OCI-LY3 (cell line): ENCODE results near the gene EXOC4.
A peak's percentile ranks its signal among the peaks of the same experiment; 100 is the strongest.
"Not testable (repeated sequence)": the region's sequence is repeated elsewhere in the genome, so short reads cannot be mapped to it uniquely, and the experiment has no call there.

ENCODE experiments used
- H2AFZ ChIP-seq: fragments of 200-600, 300-600 bp; shearing (Covaris generic); 2 replicates; pipeline ENCODE4 v1.6.0; 2014; ENCODE audit warnings: antibody characterized with exemption, low read depth, low read length
- H3K27ac ChIP-seq: fragments of 200-600, 300-600 bp; sonication (generic); 2 replicates; pipeline ENCODE4 v1.5.1; 2014; ENCODE audit warnings: mild to moderate bottlenecking, low read length, moderate library complexity, mixed read lengths
- H3K27me3 ChIP-seq: fragments of 200-600, 300-600 bp; sonication (generic); 2 replicates; pipeline ENCODE4 v1.6.1; 2014; ENCODE audit warnings: low read depth, low read length, mixed read lengths
- H3K36me3 ChIP-seq: fragments of 200-600, 300-600 bp; sonication (generic); replicated peaks from 2 replicates; pipeline ENCODE3; 2014; ENCODE audit warnings: low read depth, low read length, mixed read lengths
- H3K4me1 ChIP-seq: fragments of 300-600, 200-600 bp; sonication (generic); 2 replicates; pipeline ENCODE4 v1.6.1; 2014; ENCODE audit warnings: low read length, mixed read lengths
- H3K4me2 ChIP-seq: fragments of 200-600, 300-600 bp; sonication (generic); 2 replicates; pipeline ENCODE4 v1.6.1; 2014; ENCODE audit warnings: low read length, mixed read lengths
- H3K4me3 ChIP-seq: fragments of 300-600, 200-600 bp; sonication (generic); 2 replicates; pipeline ENCODE4 v1.5.1; 2014; ENCODE audit warnings: antibody characterized with exemption, mild to moderate bottlenecking, low read length, moderate library complexity
- H3K79me2 ChIP-seq: fragments of 300-600, 200-600 bp; shearing (Covaris generic); 2 replicates; pipeline ENCODE4 v1.6.1; 2014; ENCODE audit warnings: mild to moderate bottlenecking, low read length, mixed read lengths
- H3K9ac ChIP-seq: fragments of 300-600, 200-600 bp; shearing (Covaris generic); 2 replicates; pipeline ENCODE4 v1.6.0; 2014; ENCODE audit warnings: mild to moderate bottlenecking, low read length, moderate library complexity
- H3K9me3 ChIP-seq: fragments of 200-600, 300-600 bp; shearing (Covaris generic); 2 replicates; pipeline ENCODE4 v1.6.1; 2014; ENCODE audit warnings: low read length, mixed read lengths; ENCODE audit not compliant: insufficient read depth
- H4K20me1 ChIP-seq: fragments of 200-600, 300-600 bp; sonication (generic); 2 replicates; pipeline ENCODE4 v1.6.1; 2016; ENCODE audit warnings: low read length, mixed read lengths; ENCODE audit not compliant: insufficient read depth
- EZH2phosphoT487 ChIP-seq: fragments of 200-600 bp; shearing (Covaris generic); IDR thresholded peaks from 2 replicates; pipeline ENCODE4 v1.6.1; 2018; ENCODE audit warnings: antibody characterized with exemption, mixed run types, low read depth
- TF ChIP-seq, protein P1 (sequence below): fragments of 200-600, 300-600 bp; sonication (generic); IDR thresholded peaks from 2 replicates; pipeline ENCODE4 v1.5.1; 2014; ENCODE audit warnings: antibody characterized with exemption, low read length, low read depth

Gene EXOC4

DNA sequence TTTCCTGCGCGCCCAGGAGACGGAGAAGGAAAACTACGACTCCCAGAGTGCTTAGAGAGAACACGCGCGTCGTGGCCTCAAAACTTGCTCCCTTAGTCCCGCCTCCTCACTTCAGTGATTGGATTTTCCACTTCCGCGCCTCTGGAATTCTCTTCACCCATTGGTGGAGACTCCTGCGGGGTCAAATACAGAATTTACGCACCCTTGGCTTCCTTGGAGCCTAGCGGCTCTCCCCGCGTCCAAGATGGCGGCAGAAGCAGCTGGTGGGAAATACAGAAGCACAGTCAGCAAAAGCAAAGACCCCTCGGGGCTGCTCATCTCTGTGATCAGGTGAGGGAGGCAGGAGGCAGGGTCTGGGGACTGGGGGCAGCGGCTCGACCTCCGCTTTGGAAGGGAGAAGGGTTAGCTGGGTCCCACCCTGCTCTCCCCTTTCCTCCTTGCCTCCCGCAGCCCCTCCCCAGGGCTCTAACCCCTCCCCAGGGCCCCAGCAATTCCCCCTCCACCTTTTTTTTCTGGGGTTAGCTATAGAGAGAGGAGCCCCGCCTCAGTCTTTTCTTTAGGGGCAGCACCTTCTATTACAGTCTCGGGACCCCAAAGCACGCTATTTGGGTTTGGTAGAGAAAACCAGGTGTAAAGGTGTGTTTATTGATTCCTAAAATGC lies at the start of gene EXOC4:
Gene EXOC4, plus strand, starts transcription at position 221 of the 661 bp plus-strand sequence.
- TF ChIP-seq EZH2phosphoT487: no peak
- TF ChIP-seq, protein P1, sequence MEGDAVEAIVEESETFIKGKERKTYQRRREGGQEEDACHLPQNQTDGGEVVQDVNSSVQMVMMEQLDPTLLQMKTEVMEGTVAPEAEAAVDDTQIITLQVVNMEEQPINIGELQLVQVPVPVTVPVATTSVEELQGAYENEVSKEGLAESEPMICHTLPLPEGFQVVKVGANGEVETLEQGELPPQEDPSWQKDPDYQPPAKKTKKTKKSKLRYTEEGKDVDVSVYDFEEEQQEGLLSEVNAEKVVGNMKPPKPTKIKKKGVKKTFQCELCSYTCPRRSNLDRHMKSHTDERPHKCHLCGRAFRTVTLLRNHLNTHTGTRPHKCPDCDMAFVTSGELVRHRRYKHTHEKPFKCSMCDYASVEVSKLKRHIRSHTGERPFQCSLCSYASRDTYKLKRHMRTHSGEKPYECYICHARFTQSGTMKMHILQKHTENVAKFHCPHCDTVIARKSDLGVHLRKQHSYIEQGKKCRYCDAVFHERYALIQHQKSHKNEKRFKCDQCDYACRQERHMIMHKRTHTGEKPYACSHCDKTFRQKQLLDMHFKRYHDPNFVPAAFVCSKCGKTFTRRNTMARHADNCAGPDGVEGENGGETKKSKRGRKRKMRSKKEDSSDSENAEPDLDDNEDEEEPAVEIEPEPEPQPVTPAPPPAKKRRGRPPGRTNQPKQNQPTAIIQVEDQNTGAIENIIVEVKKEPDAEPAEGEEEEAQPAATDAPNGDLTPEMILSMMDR: no peak
- Histone ChIP-seq H3K9ac (peak within 1 kb of the TSS; percentile 98), H3K79me2 (peaks cover 33% of the 10 kb centered on the region), H2AFZ (peak within 1 kb of the TSS; percentile 95), H3K27me3 (no peaks in the 10 kb centered on the region), H3K4me2 (peak within 1 kb of the TSS; percentile 85), H3K27ac (peak within 1 kb of the TSS; percentile 30), H3K4me1 (peaks cover 13% of the 10 kb centered on the region), H4K20me1 (peaks cover 4% of the 10 kb centered on the region; the same call in 1 of the 2 replicates), H3K4me3 (peak within 1 kb of the TSS; percentile 99), H3K9me3 (no peaks in the 10 kb centered on the region; the same call in 1 of the 2 replicates), H3K36me3 (no peaks in the 10 kb centered on the region)

DNA sequence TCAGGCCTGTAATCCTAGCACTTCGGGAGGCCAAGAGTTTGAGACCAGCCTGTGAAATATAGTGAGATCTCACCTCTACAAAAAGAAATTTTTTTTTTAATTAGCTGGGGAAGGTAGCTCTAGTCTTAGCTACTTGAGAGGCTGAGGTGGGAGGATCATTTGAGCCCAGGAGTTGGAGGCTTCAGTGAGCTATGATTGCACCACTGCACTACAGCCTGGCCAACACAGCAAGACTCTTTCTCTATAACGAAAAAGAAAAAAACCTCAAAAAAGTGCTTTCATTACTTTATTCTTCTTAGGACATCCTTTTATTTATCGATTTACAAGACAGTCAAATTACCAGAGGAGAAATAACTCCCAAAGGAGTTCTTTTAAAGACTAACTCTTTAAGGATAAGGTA lies 49.4 kb upstream of the EXOC4 start:
- Histone ChIP-seq H3K4me3 (no peak overlapping the region), H4K20me1 (no peaks in the 10 kb centered on the region), H3K4me2 (no peak overlapping the region), H3K4me1 (no peaks in the 10 kb centered on the region), H3K9me3 (no peaks in the 10 kb centered on the region), H3K79me2 (no peaks in the 10 kb centered on the region), H2AFZ (no peak overlapping the region), H3K9ac (no peak overlapping the region), H3K27me3 (peaks cover 5% of the 10 kb centered on the region; the same call in 1 of the 2 replicates), H3K27ac (no peak overlapping the region), H3K36me3 (no peaks in the 10 kb centered on the region)
- TF ChIP-seq, protein P1: no peak
- TF ChIP-seq EZH2phosphoT487: no peak

- no peak overlapping the region for H3K9ac ChIP-seq
- no peaks in the 10 kb centered on the region for H3K9me3 ChIP-seq
- H3K27me3 ChIP-seq: peaks cover 7% of the 10 kb centered on the region; the same call in 1 of the 2 replicates
- H3K4me2 ChIP-seq: no peak overlapping the region
- no peaks in the 10 kb centered on the region for H4K20me1 ChIP-seq
- TF ChIP-seq, protein P1: peak; percentile 38
- no peak for TF ChIP-seq EZH2phosphoT487
- H3K79me2 ChIP-seq: no peaks in the 10 kb centered on the region
- H2AFZ ChIP-seq: no peak overlapping the region
- H3K27ac ChIP-seq: no peak overlapping the region
- H3K36me3 ChIP-seq: no peaks in the 10 kb centered on the region
- H3K4me3 ChIP-seq: no peak overlapping the region
- no peaks in the 10 kb centered on the region for H3K4me1 ChIP-seq
Observed at GRCh38 chr7:133207687-133208086, 45.2 kb upstream of the EXOC4 start.

- not testable (repeated sequence) for H3K9me3 ChIP-seq
- peaks cover 16% of the 10 kb centered on the region for H3K27me3 ChIP-seq
Observed at GRCh38 chr7:133210817-133211216, 42.1 kb upstream of the EXOC4 start.

DNA sequence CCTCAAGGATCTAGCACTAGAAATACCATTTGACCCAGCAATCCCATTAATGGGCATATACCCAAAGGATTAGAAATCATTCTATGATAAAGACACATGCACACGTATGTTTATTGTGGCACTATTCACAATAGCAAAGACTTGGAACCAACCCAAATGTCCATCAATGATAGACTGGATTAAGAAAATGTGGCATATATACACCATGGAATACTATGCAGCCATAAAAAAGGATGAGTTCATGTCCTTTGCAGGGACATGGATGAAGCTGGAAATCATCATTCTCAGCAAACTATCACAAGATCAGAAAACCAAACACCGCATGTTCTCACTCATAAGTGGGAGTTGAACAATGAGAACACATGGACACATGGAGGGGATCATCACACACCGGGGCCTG lies 39.1 kb upstream of the EXOC4 start:
- not testable (repeated sequence) for H2AFZ ChIP-seq, H3K79me2 ChIP-seq, H3K9me3 ChIP-seq, H3K27ac ChIP-seq, H3K4me1 ChIP-seq, H4K20me1 ChIP-seq, H3K9ac ChIP-seq, H3K36me3 ChIP-seq, H3K4me2 ChIP-seq, H3K4me3 ChIP-seq
- H3K27me3 ChIP-seq: peaks cover 28% of the 10 kb centered on the region

More at GRCh38 chr7:133210817-133211216, 42.1 kb upstream of the EXOC4 start:
- not testable (repeated sequence) for H3K4me1 ChIP-seq, H4K20me1 ChIP-seq, H3K36me3 ChIP-seq, H3K9ac ChIP-seq, H3K4me3 ChIP-seq, H3K4me2 ChIP-seq, H2AFZ ChIP-seq, H3K27ac ChIP-seq, H3K79me2 ChIP-seq
